ENCODE measurements around the gene CYP3A7.
"Not testable (repeated sequence)": the region's sequence is repeated elsewhere in the genome, so short reads cannot be mapped to it uniquely, and the experiment has no call there.

Gene CYP3A7

DNA sequence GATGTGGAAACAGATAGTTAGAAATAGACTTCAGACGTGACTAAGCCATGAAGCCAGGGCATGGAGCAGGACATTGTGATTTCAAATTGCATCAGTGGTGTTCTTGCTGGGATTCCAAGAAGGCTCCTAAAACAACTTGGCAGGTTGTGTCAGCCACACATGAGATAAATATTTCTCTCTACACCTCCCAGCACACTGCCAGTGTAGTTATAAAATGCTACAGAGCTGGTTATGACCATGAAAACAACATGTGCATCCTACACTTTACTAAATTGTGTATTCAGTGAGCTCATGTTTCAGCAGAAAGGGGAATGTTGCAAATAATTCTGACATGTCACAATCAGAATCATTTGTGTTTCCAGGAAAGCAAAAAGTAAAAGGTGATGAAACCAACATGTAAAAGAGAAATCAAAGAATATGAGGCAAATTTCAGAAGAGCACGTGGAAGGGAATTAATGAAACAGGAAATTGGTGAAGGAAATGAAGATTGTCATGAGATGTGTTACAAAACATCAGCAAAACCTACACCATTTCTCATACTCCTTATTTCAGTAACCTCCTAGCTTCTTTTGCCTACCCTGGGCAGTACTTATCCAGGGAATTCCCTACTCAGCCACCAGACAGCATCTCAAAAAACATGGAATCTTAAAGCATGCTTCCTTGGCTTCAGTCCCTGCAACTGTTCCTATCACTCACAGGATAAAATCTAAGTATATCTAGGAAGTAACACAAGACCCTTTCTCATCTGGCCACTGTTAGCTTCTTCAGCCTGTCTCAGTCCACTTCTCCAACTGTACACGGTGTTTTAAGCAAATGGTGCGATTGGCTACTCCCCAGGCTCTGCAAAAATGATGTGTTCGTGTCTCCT, 5.8 kb upstream of the CYP3A7 start:
- DNase-seq: no peak

DNA sequence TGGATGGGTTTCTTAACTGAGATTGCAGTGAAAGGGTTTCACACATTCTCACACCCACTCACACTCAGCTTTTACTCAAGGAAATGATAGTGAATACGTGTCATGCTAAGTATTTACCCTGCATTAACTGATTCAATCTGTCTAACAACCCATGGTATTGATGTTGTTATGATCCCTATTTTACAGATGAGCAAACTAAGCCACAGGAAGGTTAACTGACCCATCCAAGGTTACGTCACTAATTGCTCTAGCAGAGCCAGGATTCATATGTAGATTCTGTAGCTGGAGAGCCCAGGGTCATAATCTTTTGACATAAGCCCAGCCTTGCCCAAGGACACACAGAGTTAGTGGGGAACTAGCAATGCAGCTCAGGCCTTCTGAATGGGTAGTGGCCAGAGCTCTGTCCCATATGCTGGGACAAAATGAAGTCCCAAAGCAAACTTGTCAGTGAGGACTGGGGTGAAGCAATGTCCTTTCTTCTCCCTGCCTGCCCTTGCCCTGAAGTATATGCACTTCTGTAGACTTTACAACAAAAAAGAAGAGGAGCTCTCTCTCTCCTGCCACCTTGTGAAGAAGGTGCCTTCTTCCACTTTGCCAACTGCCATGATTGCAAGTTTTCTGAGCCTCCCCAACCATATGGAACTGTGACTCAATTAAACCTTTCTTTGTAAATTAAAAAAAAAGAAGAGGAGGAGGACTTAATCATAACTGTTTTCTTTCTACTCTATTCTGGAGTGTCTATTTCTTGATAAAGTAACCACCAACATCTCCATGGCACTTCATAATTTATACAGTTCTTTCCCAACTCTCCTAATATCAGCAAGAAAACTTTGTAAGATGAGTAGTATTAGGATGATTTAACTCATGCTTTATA, 4.9 kb upstream of the CYP3A7 start:
- DNase-seq: no peak

DNA sequence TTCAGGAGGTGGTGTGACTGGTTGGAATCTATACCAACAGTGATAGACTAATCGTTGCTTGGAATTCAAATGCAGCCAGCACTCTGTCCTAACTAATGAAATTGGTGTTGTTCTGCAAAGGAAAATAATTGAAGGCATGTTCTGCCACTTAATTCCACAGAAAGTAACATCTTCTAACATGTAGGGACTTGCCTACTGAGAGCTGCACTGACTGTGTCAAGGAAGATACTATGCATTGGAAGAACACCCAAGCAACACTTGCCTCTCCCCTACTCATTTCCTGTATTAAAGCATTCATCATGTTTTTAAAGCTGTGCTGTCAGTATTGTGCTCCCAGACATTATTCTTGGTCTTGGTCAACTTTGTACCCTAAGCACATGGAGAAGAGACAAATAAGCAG, 2.7 kb upstream of the CYP3A7 start:
- no peak for DNase-seq

DNA sequence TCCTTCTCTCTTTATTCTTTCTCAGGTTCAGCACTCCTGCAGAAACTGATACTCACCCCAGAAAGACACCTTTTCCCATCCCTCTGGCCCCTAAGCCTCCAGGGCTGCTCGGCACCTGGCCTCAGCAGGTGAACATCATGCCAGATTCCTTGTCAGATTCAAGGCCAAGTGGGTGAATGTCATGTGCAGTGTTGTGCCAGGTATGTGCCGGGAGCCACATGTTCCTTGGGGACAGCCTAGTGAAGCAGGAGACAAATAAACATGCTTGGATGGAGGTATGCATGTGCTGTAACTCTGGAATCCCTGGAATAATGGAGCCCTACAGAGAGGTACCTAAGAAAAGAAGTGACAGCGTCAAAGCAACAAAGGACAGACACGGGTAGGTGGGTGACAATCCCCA, 1.7 kb upstream of the CYP3A7 start:
- not testable (repeated sequence) for DNase-seq

DNA sequence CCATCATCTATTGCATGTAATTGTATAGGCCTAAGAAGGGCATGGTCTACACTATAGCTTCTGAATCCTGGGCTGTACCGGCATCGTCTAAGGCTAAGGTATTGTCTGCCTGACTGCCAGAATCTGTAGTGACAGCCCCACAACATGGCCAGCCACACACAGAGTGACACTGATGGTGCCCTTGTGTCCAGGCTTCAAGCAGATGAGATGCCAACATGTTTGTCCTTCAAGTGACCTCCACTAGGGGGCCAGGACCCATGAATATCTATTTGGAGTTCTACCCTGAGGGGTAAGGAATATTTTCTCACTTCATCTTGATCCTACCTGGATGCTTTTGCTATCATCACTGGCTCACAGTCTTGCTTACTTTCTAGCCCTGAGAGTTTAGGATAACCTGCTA, 1.5 kb downstream of the CYP3A7 start:
- DNase-seq: no peak

DNA sequence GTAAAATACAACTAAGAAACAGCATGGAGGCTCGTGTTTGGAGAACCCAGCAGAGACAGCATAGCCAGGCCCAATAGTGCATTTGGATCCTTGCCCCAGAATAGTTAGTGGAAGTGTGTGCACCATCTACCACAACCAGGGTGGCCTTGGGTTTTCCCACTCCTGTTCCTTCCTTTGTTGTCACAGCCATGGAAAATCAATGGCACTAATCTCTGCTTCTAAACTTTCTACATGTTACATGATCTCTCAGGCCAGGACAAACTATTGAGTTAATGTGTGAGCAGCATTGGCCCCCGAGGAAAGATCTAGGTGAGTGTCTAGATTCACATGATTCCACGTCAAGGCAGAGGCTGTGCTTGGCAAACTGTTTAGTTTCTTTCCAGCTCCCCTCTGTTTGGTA, 2.0 kb downstream of the CYP3A7 start:
- DNase-seq: no peak

DNA sequence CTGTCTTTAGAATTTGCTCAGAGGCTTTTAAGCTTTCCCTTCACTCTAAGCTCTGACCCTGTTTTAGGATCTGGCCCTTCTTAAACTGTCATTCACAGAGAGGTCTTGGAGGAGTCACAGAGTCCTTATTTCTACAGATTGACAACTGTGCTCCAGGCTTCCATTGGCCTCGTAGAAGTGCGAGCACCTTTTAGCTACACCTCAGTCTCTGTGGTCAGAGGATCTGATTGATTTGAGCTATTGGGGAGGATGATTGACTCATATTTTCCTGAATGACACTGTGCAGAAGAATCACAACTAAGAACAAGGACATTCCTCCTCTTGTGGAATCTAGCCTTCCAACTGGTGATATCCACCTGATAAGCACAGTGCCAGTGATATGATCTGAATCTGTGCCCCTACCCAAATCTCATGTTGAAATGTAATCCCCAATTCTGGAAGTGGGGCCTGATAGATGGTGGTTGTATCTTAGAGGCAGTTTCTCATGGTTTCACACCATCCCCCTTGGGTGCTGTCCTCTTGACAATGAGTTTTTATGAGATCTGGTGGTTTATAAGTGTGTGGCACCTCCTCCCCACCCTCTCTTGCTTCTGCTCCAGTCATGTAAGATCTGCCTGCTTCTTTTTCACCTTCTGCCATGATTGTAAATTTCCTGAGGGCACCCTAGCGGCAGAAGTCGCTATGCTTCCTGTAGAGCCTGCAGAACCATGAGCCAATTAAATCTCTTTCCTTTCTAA, 3.2 kb downstream of the CYP3A7 start:
- DNase-seq: no peak

DNA sequence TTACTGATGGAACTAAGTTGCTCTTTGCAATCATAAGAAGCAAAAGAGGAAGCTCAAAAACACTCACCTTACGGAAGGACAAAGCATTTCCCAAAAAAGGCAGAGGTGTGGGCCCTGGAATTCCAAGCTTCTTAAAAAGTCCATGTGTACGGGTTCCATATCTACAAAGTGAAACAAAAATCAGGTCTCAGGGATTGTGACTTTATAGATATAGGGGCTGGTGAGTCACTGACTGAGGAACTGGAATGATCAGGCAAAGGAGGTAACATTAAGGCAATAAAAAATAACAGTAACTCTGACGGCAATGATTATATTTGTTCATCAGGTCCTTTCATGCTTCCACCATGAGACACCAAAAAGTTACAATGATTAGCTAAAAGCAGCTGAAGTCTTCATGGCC, 4.0 kb downstream of the CYP3A7 start:
- DNase-seq: no peak

DNA sequence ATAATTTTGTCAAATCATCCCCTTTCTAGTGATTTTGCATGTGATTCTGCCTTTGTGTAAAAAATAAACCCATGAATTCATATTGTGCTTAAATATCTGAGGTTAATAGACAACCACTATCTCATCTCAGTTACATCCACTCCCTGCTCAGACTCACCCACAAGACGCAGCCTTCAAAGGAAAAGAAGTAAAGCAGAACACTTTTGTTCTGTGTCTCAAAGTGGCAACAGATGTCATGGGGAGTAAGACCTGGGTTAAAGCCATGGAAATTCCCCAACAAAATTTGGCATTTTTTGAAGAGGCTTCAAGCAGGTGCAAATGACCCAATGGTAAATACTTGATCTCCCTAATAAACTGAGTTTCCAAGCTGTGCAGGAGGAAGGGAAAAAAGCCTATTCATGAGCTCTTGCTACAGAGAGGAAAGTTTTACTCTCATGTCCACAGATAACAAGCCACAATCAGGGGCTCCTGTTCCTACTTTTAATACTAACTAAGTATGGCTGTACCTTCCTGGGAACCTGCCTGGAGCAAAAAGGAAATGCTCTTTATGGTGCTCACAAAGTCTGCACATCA, 4.7 kb downstream of the CYP3A7 start:
- DNase-seq: no peak

DNA sequence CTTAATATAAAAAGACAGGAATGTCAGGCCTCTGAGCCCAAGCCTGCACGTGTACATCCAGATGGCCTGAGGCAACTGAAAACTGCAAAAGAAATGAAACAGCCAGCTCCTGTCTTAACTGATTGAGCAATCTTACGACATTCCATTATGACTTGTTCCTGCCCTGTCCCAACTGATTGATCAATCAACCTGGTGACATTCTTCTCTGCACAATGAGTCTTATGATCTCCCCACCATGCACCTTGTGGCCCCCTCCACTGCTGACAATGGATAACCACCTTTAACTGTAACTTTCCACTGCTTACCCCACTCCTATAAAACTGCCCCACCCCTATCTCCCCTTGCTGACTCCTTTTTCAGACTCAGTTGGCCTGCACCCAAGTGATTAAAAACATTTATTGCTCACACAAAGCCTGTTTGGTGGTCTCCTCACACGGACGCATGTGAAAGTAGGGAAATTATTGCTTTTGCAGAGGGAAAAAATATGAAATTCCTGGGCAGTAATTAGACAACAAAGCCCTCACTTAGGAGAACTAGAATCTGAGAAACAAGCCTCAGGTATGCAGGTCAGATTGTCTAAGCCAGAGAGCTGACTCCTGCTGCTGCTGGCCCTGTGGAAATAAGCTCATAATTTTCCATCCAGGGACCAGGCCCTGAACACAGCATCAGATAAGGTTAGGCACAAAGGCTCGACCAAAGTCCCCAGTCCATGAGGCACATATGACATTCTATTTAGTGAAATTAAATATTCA, 5.3 kb downstream of the CYP3A7 start:
- DNase-seq: no peak

DNA sequence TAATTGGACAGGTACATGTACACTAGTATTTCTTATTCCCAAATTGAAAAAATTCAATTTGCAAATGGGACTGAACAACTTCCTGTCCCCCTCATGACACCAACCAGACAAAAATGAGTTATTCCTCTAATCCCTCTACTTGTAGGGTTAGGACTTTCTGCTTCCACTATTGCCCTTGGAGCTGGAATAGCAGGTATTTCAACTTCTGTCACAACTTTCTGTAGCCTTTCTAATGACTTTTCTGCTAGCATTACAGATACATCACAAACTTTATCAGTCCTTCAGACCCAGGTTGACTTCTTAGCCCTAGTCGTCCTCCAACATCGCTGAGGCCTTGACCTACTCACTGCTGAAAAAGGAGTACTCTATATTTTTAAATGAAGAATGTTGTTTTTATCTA, 6.4 kb downstream of the CYP3A7 start:
- DNase-seq: no peak

DNA sequence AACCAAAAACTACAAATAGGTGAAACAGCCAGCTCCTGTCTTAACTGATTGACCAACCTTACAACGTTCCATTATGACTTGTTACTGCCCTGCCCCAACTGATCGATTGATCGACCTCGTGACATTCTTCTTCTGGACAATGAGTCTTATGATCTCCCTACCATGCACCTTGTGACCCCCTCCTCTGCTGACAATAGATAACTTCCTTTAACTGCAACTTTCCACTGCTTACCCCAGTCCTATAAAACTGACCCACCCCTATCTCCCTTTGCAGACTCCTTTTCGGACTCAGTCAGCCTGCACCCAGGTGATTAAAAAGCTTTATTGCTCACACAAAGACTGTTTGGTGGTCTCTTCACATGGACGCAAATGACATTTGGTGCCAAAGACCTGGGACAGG, 11.8 kb downstream of the CYP3A7 start:
- not testable (repeated sequence) for DNase-seq

DNA sequence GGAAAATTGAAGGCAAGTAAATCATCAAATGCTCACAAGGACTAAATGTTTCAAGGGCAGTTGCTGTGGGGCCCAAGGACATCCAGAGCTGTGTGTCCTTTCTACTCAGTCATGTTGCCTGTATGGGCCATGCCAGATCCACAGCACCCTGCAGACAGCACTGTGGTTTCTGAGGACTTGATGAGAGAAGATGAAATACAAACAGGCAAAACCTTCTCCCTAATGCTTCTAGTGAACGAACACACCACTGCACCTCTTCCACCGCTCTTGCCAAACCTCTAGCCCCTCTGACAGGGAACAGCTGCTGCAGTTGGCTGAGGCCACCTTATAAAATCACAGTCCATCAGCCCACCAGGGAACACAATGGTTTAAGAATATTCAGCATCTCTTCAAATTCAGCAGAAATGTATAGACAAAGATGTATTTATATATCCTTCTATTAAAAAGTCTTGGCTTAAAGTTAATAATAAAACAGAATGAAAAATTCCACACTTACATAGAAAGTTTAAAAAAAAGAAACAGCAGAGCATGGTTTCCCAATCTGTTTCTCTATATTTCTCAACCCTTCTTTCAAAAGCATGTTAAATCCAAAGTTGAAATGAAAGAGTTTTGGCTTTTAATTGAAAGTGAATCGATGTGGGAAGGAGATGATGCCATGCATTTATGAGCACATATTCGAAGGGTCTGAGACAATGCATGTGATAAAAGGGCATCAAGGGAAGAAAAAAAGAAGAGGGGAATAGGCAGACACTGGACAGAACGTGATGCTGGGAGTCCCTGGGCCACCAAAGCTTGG, 14.0 kb downstream of the CYP3A7 start:
- no peak for DNase-seq

DNA sequence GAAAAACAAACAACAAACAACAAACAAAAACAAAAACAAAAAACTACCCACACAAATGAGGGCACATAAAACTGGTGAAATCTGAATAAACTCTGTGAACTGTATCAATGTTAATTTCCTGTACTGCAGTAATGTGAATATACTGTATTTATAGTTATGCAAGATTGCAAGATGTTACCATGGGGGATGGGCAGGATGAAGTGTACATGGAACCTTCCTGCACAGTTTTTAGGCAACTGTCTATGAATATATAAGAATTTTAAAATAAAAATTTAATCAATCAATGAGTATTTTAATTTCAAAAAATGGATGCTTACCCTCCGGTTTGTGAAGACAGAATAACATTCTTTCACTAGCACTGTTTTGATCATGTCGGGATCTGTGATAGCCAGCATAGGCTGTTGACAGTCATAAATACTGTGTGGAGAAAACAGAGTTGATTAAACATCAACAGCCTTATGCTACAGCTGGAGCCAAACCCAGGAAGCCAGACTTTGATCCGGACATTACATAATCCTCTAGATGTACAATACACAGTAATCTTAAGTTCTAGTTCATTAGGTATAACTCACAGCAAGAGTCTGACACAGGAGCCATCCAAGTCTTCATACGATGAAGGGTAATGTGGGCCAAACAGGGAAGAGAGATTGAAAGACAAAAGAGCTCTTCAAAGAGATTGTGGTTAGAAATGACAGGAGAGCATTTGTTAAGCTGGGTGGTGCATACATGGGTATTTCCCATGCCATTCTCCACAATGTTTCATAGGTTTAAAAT, 14.8 kb downstream of the CYP3A7 start:
- no peak for DNase-seq

DNA sequence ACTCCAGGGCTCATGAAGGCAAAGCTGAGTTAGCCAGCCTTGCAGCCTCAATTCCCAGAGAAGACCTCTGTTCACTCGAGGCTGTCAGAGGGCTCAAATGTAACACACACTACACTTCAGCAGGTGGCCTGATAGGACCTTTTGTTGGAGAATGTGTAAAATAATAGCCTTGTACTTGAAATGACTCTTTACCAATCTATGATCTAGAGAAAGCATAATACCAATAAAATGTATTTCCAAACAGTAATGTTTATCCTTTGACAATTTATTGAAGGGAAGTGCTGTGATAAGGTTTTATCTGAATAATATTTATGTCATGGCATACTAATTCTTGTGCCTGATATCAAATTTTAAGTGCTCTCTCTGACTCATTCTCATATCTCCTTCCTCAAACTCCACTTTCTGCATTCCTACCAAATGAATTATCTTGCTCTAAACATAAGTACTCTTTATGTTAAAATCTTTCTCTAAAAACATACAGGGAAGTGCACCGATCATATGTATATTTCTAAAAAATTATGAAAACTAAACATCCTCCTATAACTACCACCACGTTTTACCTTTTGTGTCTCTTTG, 20.9 kb downstream of the CYP3A7 start:
- no peak for DNase-seq

DNA sequence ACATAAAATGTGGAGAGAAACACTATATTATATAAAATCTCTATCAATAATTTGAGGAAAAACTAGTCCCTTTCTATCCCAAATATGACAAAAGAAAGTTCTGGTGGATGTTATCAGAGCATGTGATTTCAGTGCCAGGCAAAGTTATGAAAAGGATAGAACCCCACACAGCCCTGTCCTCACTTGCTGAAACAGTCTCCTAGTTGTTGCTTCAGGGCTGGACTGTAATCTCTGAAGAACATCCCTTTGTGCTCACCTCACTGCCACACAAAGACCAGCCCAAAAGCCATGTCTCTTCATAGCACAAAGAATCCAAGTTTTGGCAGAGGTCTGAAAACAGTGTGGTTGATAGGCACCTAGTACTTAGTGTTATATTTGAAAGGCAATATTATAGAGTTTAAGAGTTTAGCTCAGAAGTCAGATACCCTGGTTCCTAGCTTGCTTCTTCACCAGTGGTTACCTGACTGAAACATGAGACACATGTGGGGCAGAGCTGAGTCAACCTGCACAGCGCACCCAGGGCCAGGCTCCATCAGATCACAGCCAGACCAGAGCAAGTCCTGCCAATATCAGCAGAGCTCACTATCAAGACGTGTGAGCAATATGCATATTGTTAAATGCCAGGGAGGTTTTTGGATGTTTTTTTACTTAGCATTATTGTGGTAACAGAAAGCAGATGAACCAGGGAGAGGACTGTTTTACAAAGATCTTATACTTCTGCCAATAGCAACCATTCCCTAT, 25.0 kb downstream of the CYP3A7 start:
- DNase-seq: no peak

DNA sequence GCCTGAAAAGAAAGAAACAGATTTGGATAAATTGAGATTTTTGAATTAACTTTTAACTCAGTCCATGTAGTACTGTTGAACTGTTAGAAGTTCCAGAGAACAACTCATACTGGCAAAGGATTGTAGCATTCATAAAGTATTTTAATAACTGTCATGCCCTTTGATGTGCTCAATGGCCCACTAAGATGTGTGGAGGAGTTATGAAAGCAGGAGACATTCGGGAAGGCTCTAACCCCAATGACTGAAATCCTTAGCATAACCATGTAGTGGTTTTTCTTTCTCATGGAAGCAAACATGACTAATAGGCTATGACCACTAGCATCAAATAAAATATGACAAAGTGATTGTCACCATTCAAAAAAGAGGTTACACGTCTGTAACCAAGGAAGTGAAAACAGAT, 25.7 kb downstream of the CYP3A7 start:
- no peak for DNase-seq

DNA sequence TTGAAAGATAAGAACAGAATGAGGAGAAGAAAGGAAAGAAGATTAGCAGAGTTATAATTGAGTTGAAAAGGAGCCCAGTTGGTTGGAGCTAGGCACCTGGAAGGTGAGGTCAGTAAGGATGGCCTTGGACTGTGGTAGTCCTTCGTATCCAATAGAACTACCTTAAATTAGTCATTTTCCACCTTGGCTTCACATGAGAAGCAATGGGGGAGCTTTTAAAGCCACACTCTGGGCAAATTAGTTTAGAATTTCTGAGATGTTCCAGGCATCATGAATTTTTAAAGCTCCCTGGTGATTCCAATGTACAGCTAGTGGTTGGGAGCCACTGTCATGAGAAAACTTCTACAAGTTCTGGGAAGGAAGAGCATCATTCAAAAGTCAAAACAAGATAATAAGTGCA, 27.9 kb downstream of the CYP3A7 start:
- no peak for DNase-seq

DNA sequence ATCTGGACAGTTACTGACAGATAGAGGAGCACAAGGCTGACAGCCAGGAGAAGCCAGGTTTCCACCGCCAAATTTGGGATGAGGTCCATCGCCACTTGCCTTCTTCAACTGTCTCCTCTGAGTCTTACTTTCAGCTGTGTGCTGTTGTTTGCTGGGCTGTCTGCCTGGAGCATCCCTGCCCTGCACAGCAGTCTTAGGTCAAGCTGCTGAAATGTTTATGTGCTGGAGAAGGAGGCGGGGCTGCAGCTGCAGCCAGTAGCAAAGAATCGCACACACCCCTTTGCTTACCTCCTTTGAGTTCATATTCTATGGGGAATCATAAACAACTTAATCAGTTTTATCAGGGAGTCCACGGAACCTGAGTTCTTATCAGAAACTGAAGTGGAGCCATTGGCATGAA, 35.0 kb downstream of the CYP3A7 start:
- DNase-seq: no peak
